ENCODE measurements around the gene CDH19.
"Not testable (repeated sequence)": the region's sequence is repeated elsewhere in the genome, so short reads cannot be mapped to it uniquely, and the experiment has no call there.

CDH19 gene

GRCh38 chr18:66560094-66560493, 43.8 kb downstream of the CDH19 start:
- DNase-seq, result no peak

DNA sequence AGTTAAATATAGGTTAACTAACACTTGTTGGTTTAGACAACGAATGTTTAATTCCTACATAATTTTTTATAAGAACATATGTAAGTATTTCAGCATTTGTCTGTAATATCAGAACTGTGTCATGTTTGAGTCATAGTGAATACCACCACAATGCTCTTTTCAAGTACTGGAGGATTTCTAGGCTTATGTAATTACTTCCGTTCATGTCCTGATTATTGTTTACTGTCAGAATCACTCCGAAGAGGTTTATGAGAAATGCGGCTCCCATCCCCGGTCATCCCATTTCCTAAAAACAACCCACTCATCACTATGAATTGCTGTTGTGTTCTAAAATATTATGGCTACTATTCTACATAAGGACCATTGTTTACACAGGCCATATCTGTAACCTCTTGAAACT, 45.1 kb downstream of the CDH19 start:
- DNase-seq, result no peak

GRCh38 chr18:66557091-66557490, 46.8 kb downstream of the CDH19 start:
- no peak for DNase-seq

DNA sequence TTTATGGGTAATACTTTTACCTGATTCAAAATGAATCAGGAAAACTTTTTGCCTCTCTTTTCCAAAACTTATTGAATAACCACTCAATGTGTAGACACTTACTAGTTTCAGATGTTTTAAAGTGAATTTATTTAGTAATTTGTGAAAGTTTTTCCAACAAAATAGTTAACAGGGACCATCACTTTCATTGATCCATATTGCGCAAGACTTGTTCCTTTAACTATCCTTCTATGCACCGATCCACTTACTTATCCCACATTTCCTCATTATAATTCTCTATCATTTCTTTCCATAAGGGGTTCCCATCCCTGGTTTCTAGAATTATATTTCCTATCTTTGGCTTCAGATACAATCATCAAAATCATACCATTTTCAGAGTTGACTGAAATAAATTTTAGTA, 48.3 kb downstream of the CDH19 start:
- DNase-seq, result no peak

- DNase-seq, result no peak
These were observed 50.1 kb downstream of the CDH19 start for GRCh38 chr18:66553824-66554223.

DNA sequence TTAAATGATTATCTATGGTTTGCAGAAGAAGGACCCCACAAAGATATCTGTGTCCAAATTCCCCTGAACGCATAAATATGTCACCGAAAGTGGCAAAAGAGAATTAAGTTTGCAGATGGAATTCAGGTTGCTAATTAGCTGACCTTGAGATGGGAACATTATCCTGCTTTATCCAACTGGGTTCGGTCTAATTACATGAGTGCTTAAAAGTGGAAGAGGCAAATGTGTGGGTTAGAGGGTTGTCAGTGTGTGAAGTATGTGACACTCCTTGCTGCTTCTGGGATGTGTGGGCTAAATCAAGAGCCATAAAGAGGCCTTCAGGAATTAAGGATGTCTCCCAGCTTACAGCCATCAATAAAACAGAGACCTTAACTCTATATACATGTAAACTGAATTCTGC, 53.5 kb downstream of the CDH19 start:
- no peak for DNase-seq

DNA sequence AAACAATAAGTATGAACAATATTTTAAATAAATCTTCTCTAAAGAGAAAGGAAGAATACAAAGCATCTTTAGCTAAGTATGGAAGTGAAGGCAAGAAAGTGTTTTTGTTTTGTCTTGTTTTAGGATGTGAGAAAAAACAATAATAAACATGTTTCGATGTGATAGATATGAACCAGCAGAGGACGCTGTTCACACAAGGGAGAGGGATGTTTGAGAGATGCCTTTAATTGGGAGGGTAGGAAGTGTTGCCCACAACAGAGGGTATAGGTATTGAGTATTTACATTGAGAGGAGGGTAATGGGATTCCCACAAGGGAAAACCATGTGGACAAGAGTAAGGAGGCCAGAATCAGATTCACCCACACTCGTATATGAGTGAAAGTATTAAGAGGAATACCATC, 55.1 kb downstream of the CDH19 start:
- no peak for DNase-seq

DNA sequence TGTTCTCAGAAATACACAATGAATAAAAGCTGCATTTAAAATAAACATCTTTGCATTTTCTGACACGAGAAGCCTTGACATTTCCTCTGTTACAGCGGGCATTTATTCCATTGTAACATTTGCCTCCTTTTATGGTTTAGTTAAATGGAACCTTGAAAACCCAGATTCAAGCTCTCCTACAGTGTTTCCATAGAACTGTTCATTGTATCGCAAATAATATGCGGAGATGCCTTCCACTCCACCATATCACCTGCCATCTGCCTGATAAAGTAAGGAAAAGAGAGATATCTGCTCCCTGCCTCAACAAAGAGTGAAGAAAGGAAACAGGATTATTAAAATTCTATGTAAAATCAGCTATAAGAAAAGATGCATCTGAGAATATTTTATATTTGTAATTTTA, 69.8 kb downstream of the CDH19 start:
- DNase-seq, result no peak

DNA sequence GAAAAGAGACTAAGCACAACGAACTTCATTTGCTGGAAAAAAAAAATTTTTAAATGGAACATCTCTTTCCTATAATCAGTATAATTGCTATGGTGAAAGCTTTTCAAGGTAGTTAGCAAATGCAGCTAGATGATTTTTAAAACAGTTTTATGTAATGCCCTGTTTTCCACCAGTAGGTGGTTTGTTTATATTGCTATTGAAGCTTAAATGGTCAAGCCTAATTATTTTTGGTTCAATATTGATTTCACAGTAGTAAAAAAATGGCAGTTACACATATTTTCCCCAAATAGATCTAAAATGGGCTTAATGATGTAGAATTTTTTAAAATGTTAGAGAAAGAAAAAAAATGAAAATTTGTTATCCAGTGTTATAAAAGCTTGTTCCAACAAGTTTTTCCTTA, 70.2 kb downstream of the CDH19 start:
- DNase-seq, result no peak

GRCh38 chr18:66523219-66523991, 80.5 kb downstream of the CDH19 start:
- DNase-seq, result no peak

- DNase-seq, result no peak
These were observed 89.9 kb downstream of the CDH19 start for GRCh38 chr18:66513996-66514395.

- DNase-seq, result no peak
These were observed 92.1 kb downstream of the CDH19 start for GRCh38 chr18:66511792-66512191.

GRCh38 chr18:66511289-66511688, 92.6 kb downstream of the CDH19 start:
- DNase-seq, result no peak

GRCh38 chr18:66510357-66511045, 93.4 kb downstream of the CDH19 start:
- DNase-seq, result no peak

DNA sequence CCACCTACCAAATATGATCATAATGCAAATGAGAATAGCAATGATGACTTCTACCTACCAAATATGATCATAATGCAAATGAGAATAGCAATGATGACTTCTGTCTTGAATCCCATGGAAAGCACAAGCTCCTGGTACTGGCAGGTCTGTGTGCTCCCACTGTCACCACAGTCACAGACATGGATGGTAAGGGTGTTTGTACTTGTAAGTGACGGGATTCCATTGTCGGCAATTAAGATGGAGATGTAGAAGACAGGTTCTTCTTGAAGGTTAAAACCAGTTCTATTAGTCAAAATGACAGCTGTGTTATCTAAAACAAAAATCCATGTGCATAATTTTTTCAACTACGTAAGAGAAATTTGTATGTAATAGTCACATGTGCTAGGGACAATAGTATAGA, 95.0 kb downstream of the CDH19 start:
- no peak for DNase-seq

DNA sequence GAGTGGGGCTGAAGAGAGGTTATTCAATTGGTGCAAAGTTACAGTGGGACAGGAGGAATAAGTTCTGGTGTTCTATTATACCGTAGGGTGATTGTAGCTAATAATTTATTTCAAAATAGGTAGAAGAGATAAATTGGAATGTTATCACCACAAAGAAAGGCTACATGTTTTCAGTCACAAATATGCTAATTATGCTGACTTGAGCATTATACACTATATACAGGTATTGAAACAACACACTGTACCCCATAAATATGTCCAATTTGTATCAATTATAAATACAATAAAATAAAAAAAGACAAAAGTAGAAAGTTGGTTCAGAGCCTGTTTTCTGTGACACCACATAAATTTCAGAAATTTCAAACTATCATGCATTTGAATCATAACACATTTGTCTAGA, 97.7 kb downstream of the CDH19 start:
- DNase-seq, result no peak

DNA sequence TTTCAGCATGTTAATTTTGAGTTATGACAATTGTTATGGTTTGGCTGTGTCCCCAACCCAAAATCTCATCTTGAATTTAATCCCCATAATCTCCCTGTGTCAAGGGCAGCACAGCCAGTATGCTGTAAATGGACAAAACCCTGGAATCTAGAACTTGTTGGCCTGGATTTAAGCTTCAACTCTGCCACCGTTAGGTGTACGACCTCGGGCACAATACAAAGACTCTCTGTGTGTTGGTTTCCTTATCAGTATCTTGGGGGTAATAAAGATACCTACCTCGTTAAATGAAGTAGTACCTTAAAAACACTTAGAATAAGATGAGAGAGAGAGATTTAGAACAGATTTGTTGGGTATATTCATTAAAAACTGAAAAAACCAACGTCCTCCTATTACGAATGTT, 106.5 kb downstream of the CDH19 start:
- no peak for DNase-seq

GRCh38 chr18:66495844-66496243, 108.0 kb downstream of the CDH19 start:
- DNase-seq, result no peak

DNA sequence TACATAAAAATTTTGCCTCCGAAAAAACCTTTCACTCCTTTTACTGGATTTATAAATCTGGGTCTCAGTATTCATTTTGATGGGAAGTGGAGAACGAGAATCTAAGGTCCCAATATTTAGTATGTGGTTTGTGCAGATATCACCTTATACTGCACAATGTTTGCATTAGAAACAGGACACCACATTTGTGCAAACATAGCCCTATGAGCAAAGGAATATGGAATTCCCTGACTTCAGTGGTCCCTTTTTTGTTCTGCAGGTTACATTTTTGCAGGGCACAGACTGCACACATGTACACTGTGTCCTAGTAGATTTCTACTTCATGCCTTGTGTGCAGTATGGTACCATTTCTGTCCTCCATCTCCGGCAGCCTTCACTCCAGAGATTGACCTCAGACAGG, 130.0 kb downstream of the CDH19 start:
- no peak for DNase-seq

DNA sequence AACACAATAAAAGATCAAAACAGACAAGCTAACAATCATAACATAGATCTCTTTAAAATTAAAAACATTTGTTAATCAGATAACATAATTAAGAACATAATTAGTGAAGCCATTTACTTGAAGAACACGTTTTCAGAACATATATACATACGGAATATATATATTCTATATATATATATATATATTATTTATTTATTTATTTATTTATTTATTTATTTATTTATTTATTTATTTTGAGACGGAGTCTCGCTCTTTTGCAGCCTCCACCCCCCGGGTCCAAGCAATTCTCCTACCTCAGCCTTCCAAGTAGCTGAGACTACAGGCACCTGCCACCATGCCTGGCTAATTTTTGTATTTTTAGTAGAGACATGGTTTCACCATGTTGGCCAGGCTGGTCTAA, 137.7 kb downstream of the CDH19 start:
- not testable (repeated sequence) for DNase-seq

- DNase-seq, result no peak
These were observed 142.5 kb downstream of the CDH19 start for GRCh38 chr18:66461344-66461743.

- no peak for DNase-seq
These were observed 146.6 kb downstream of the CDH19 start for GRCh38 chr18:66457245-66457644.
